ENCODE results near the gene SHPK.

The SHPK gene

DNA sequence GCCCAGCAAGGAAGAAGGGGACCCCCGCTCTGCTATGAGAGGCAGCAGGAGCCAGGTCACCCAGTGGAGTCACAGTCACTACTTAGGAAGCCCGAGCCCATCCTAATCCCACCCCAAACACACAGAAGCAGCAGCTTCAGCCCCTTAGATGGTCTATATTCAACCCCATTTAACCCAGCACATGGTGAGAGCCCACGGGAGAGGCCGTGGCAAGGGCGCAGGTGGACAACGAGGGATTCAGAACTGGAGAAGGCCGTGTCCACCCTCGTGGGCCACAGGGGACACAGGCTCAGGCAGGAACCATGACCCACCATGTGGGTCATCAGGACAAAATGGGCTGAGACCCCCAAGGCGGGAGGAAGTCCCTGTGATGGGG, 76.8 kb downstream of the SHPK start:
- DNase-seq (ENCODE audit: low spot score), result no peak
- peak overlapping the region; percentile 79 for H3K27ac ChIP-seq
- ChIA-PET CTCF (interaction anchor here (0.5 to 0.6 kb wide), 2 partner anchors 78 to 835 kb away, joined by 3 read pairs; no protein-coding TSS in a partner anchor), POLR2A (ENCODE audit: low non-redundant PET) (interaction anchor here (0.6 kb wide), 1 partner anchor 9 kb away, joined by 8 read pairs; no protein-coding TSS in a partner anchor)
- TF ChIP-seq, protein P1, sequence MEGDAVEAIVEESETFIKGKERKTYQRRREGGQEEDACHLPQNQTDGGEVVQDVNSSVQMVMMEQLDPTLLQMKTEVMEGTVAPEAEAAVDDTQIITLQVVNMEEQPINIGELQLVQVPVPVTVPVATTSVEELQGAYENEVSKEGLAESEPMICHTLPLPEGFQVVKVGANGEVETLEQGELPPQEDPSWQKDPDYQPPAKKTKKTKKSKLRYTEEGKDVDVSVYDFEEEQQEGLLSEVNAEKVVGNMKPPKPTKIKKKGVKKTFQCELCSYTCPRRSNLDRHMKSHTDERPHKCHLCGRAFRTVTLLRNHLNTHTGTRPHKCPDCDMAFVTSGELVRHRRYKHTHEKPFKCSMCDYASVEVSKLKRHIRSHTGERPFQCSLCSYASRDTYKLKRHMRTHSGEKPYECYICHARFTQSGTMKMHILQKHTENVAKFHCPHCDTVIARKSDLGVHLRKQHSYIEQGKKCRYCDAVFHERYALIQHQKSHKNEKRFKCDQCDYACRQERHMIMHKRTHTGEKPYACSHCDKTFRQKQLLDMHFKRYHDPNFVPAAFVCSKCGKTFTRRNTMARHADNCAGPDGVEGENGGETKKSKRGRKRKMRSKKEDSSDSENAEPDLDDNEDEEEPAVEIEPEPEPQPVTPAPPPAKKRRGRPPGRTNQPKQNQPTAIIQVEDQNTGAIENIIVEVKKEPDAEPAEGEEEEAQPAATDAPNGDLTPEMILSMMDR (conservative IDR thresholded peaks at IDR 0.05; ENCODE audit: low read depth), result no peak

DNA sequence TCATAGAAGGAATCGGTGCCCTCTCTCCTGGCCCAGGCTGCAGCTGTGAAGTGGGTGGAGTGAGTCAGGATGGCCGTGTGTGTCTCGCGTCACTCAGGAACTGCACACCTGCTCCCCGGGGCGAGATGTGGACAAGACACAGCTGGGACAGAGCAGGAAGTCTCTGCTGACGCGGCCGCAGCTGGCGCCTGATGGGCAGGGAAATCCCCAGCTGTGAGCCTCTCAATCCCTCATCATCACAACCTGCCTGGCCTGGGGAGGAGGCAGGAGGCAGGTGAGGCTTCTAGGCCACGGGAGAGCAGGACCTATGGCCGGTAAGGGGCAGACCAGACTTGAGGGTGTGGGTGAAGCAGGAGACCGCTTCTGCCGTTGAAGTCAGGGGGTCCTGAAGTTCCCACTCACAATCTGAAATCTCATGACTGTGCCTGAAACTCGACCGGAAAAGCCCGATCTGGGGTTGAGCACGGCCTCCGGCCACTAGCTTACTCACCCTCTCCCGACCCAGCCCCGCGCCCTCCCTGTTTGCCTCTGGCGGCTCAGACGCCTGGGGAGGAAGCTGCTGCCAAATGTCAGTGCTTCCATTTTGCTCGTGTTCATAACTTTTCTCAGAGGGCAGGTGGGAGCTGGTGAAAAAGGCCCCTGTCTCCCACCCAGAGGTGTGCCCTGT, 77.3 kb downstream of the SHPK start:
- H3K27ac ChIP-seq, result peak overlapping the region; percentile 79
- ChIA-PET POLR2A (ENCODE audit: low non-redundant PET) (interaction anchor here (0.6 kb wide), 1 partner anchor 8 kb away, joined by 8 read pairs; no protein-coding TSS in a partner anchor), CTCF (interaction anchor here (0.6 kb wide), 1 partner anchor 834 kb away, joined by 3 read pairs; no protein-coding TSS in a partner anchor)
- DNase-seq (ENCODE audit: low spot score), result peak; percentile 86
- TF ChIP-seq, protein P1 (conservative IDR thresholded peaks at IDR 0.05; ENCODE audit: low read depth), result no peak
